Subcutaneous abdominal adipose tissue (tissue), 5 donors: ENCODE results near the gene ANKZF1.

Experiments
- H3K27ac ChIP-seq: one replicate; pipeline ENCODE4 v1.7.0; 2013; ENCODE audit warnings: low read depth, mild to moderate bottlenecking, inconsistent platforms, low read length, moderate library complexity
- H3K27me3 ChIP-seq, 5 donors: one replicate each; pipeline ENCODE4 v1.7.0; 2013; ENCODE audit warnings: low read length in 5 of 5, inconsistent platforms in 1 of 5; ENCODE audit not compliant: control insufficient read depth in 5 of 5, insufficient read depth in 4 of 5
- H3K36me3 ChIP-seq, 5 donors: one replicate each; pipeline ENCODE4 v1.7.0; 2013; ENCODE audit warnings: low read length in 5 of 5; ENCODE audit not compliant: control insufficient read depth in 5 of 5, insufficient read depth in 5 of 5
- H3K4me1 ChIP-seq, 5 donors: one replicate each; pipeline ENCODE4 v1.7.0; 2013; ENCODE audit warnings: low read length in 5 of 5, mild to moderate bottlenecking in 3 of 5, moderate library complexity in 1 of 5; ENCODE audit not compliant: control insufficient read depth in 5 of 5, insufficient read depth in 5 of 5
- H3K4me3 ChIP-seq, 5 donors: one replicate each; pipeline ENCODE4 v1.7.0; 2013; ENCODE audit warnings: low read length in 5 of 5, low read depth in 1 of 5
- H3K9ac ChIP-seq, 5 donors: one replicate each; pipeline ENCODE4 v1.7.0; 2013; ENCODE audit warnings: low read length in 5 of 5, mild to moderate bottlenecking in 4 of 5, moderate library complexity in 3 of 5
- H3K9me3 ChIP-seq, 5 donors: one replicate each; pipeline ENCODE4 v1.7.0; 2013; ENCODE audit warnings: low read length in 5 of 5; ENCODE audit not compliant: control insufficient read depth in 5 of 5
- donor health status: healthy.
- donor health status: healthy.
- donor health status: healthy.
- donor health status: healthy.
- donor health status: healthy.

ANKZF1 gene

GRCh38 chr2:219228041-219228910 is 1.3 kb upstream of the ANKZF1 start:
- Histone ChIP-seq H3K4me3 (peak overlapping the region; percentile 76 to 95 (median 83)), H3K9ac (peak overlapping the region; percentile 80 to 98 (median 91)), H3K27me3 (no peaks in the 10 kb centered on the region), H3K27ac (peak overlapping the region; percentile 89), H3K9me3 (no peaks in the 10 kb centered on the region), H3K36me3 (peaks cover 10 to 53% (median 45%) of the 10 kb centered on the region in 5 donors), H3K4me1 (peaks cover 7 to 40% (median 27%) of the 10 kb centered on the region in 5 donors)

- no peaks in the 10 kb centered on the region for H3K27me3 ChIP-seq
- H3K9me3 ChIP-seq: no peaks in the 10 kb centered on the region
- H3K4me1 ChIP-seq: peaks cover 5 to 40% (median 27%) of the 10 kb centered on the region in 5 donors
- H3K4me3 ChIP-seq: peak overlapping the region; percentile 76 to 95 (median 83)
- peaks cover 12 to 53% (median 45%) of the 10 kb centered on the region in 5 donors for H3K36me3 ChIP-seq
- H3K27ac ChIP-seq: peak overlapping the region; percentile 89
- peak overlapping the region; percentile 80 to 98 (median 91) for H3K9ac ChIP-seq
Measured at GRCh38 chr2:219228911-219229304, 698 bp upstream of the ANKZF1 start.

- Histone ChIP-seq H3K27ac (peak overlapping the region; percentile 89), H3K4me3 (peak overlapping the region; percentile 61 to 98 (median 83)), H3K27me3 (no peaks in the 10 kb centered on the region), H3K9ac (peak overlapping the region; percentile 16 to 91 (median 76)), H3K4me1 (peaks cover 5 to 38% (median 27%) of the 10 kb centered on the region in 5 donors), H3K9me3 (no peaks in the 10 kb centered on the region), H3K36me3 (peaks cover 20 to 53% (median 45%) of the 10 kb centered on the region in 5 donors)
Measured at GRCh38 chr2:219230059-219230540, 494 bp downstream of the ANKZF1 start.

- H3K4me1 ChIP-seq: peaks cover 0 to 14% (median 11%) of the 10 kb centered on the region in 5 donors
- no peaks in the 10 kb centered on the region for H3K9me3 ChIP-seq
- H3K4me3 ChIP-seq: no peak overlapping the region
- no peak overlapping the region for H3K9ac ChIP-seq
- no peaks in the 10 kb centered on the region for H3K27me3 ChIP-seq
- peaks cover 26 to 75% (median 72%) of the 10 kb centered on the region in 5 donors for H3K36me3 ChIP-seq
- no peak overlapping the region for H3K27ac ChIP-seq
Measured at GRCh38 chr2:219234331-219234730, 4.7 kb downstream of the ANKZF1 start.

- Histone ChIP-seq H3K4me3 (peak overlapping the region; percentile 37 to 69 (median 59)), H3K27ac (no peak overlapping the region), H3K36me3 (peaks cover 0 to 35% (median 25%) of the 10 kb centered on the region in 5 donors), H3K27me3 (no peaks in the 10 kb centered on the region), H3K4me1 (peaks cover 2 to 45% (median 33%) of the 10 kb centered on the region in 5 donors), H3K9ac (peak overlapping the region in 2 of 5 donors; percentile 32 to 54), H3K9me3 (no peaks in the 10 kb centered on the region)
Measured at GRCh38 chr2:219243291-219243761, 13.7 kb downstream of the ANKZF1 start.

- peak overlapping the region in 4 of 5 donors; percentile 89 to 93 (median 92) for H3K9ac ChIP-seq
- H3K9me3 ChIP-seq: no peaks in the 10 kb centered on the region
- H3K4me1 ChIP-seq: peaks cover 7 to 55% (median 44%) of the 10 kb centered on the region in 5 donors
- no peaks in the 10 kb centered on the region for H3K27me3 ChIP-seq
- H3K27ac ChIP-seq: peak overlapping the region; percentile 83
- peak overlapping the region; percentile 84 to 98 (median 92) for H3K4me3 ChIP-seq
- H3K36me3 ChIP-seq: peaks cover 0 to 33% (median 16%) of the 10 kb centered on the region in 5 donors
Measured at GRCh38 chr2:219244789-219245147, 15.2 kb downstream of the ANKZF1 start.

- H3K27me3 ChIP-seq: no peaks in the 10 kb centered on the region
- H3K9ac ChIP-seq: peak within 1 kb of the TSS; percentile 68 to 93 (median 92)
- peaks cover 9 to 61% (median 50%) of the 10 kb centered on the region in 5 donors for H3K4me1 ChIP-seq
- peak within 1 kb of the TSS; percentile 83 for H3K27ac ChIP-seq
- peak within 1 kb of the TSS; percentile 84 to 98 (median 92) for H3K4me3 ChIP-seq
- peaks cover 0 to 30% (median 13%) of the 10 kb centered on the region in 5 donors for H3K36me3 ChIP-seq
- H3K9me3 ChIP-seq: no peaks in the 10 kb centered on the region
Measured at GRCh38 chr2:219245148-219245898, 15.7 kb downstream of the ANKZF1 start, which contains the start of the genes GLB1L and STK16. TSS of gene GLB1L (minus strand) at chr2:219245444. CDS start at chr2:219243573, 1,871 bp downstream. TSS of gene STK16 (plus strand) at chr2:219245479. CDS start at chr2:219246000, 521 bp downstream.

GRCh38 chr2:219245899-219246230 is 16.3 kb downstream of the ANKZF1 start:
- H3K27me3 ChIP-seq: no peaks in the 10 kb centered on the region
- H3K9me3 ChIP-seq: no peaks in the 10 kb centered on the region
- H3K9ac ChIP-seq: peak overlapping the region; percentile 68 to 93 (median 92)
- H3K36me3 ChIP-seq: peaks cover 0 to 35% (median 15%) of the 10 kb centered on the region in 5 donors
- H3K27ac ChIP-seq: peak overlapping the region; percentile 83
- H3K4me3 ChIP-seq: peak overlapping the region; percentile 84 to 98 (median 92)
- H3K4me1 ChIP-seq: peaks cover 9 to 64% (median 52%) of the 10 kb centered on the region in 5 donors

- Histone ChIP-seq H3K36me3 (peaks cover 0 to 38% (median 15%) of the 10 kb centered on the region in 5 donors), H3K27me3 (no peaks in the 10 kb centered on the region), H3K9me3 (no peaks in the 10 kb centered on the region), H3K4me1 (peaks cover 9 to 64% (median 52%) of the 10 kb centered on the region in 5 donors), H3K9ac (peak overlapping the region in 1 of 5 donors; percentile 68), H3K4me3 (no peak overlapping the region), H3K27ac (no peak overlapping the region)
Measured at GRCh38 chr2:219246559-219246958, 17.0 kb downstream of the ANKZF1 start.
